CD4-positive, alpha-beta T cell (primary cell): Measurements from ENCODE around the gene MYO5C. TPM values are rescaled to one million over a fixed set of nuclear protein-coding genes. Genes with fewer than 3 reads are reported as not detected.

Source experiments
- ATAC-seq: fragments of 200-7000 bp; cut with Tn5 transposase; one replicate; pipeline ENCODE4 v1.10.0; 2022; ENCODE audit warnings: mild to moderate bottlenecking; ENCODE audit not compliant: poor library complexity
- CTCF ChIA-PET: fragments of 350-600 bp; sonication (Branson Sonifier 250); formaldehyde crosslinking; loops from one replicate; lab custom pipeline; 2021; ENCODE audit warnings: antibody characterized with exemption, inconsistent platforms; lab: Charles Lee
- POLR2A ChIA-PET: fragments of 350-600 bp; sonication (Branson Sonifier 250); formaldehyde crosslinking; loops from one replicate; lab custom pipeline; 2021; ENCODE audit warnings: antibody characterized with exemption, inconsistent platforms; lab: Charles Lee
- DNase-seq, 14 experiments: peaks; one replicate each; pipeline ENCODE4 v3.0.0-alpha.2; 2013 to 2020; ENCODE audit warnings: mixed read lengths in 2 of 14
- H3K27ac ChIP-seq, 2 donors: one replicate each; pipeline versions ENCODE4 v1.5.1 to v1.7.0; 2013; ENCODE audit warnings: low read length in 2 of 2, low read depth in 1 of 2, mild to moderate bottlenecking in 1 of 2
- H3K27me3 ChIP-seq, 2 experiments: 1 replicate in 1 of 2; 2 replicates in 1 of 2; pipeline versions ENCODE4 v1.6.1 to v1.7.0; 2013; ENCODE audit warnings: low read length in 2 of 2, control low read depth in 1 of 2, mild to moderate bottlenecking in 1 of 2, moderate library complexity in 1 of 2; ENCODE audit not compliant: insufficient read depth in 2 of 2, control insufficient read depth in 1 of 2
- H3K36me3 ChIP-seq: one replicate; pipeline ENCODE4 v1.6.1; 2013; ENCODE audit warnings: low read length, control low read depth; ENCODE audit not compliant: insufficient read depth
- H3K4me1 ChIP-seq: one replicate; pipeline ENCODE4 v1.6.1; 2013; ENCODE audit warnings: low read length, control low read depth; ENCODE audit not compliant: insufficient read depth
- H3K4me3 ChIP-seq: one replicate; pipeline ENCODE4 v1.5.1; 2013; ENCODE audit warnings: mild to moderate bottlenecking, low read length, moderate library complexity
- H3K9me3 ChIP-seq, 2 experiments: 1 replicate in 1 of 2; 2 replicates in 1 of 2; pipeline versions ENCODE4 v1.6.1 to v1.7.0; 2013; ENCODE audit warnings: low read length in 2 of 2, mild to moderate bottlenecking in 2 of 2, control low read depth in 1 of 2, moderate library complexity in 1 of 2; ENCODE audit not compliant: control insufficient read depth in 1 of 2, insufficient read depth in 1 of 2
- H3K27ac Mint-ChIP-seq: one replicate; pipeline ENCODE4 v1.8.0; 2020; ENCODE audit warnings: mixed read lengths
- H3K27me3 Mint-ChIP-seq: one replicate; pipeline ENCODE4 v1.8.0; 2021; ENCODE audit warnings: mixed read lengths
- H3K36me3 Mint-ChIP-seq: one replicate; pipeline ENCODE4 v1.8.0; 2021; ENCODE audit warnings: low read depth, mixed read lengths
- H3K4me1 Mint-ChIP-seq: one replicate; pipeline ENCODE4 v1.8.0; 2021; ENCODE audit warnings: low read depth, mixed read lengths
- H3K4me3 Mint-ChIP-seq: one replicate; pipeline ENCODE4 v1.8.0; 2020; ENCODE audit warnings: mild to moderate bottlenecking, mixed read lengths
- H3K9me3 Mint-ChIP-seq: one replicate; pipeline ENCODE4 v1.8.0; 2020; ENCODE audit warnings: mixed read lengths
- CTCF ChIP-seq: fragments of 200-600 bp; IDR thresholded peaks from one replicate; pipeline ENCODE4 v1.8.0; 2022; ENCODE audit warnings: antibody characterized with exemption, mild to moderate bottlenecking
- intact Hi-C, 2 experiments: fragments of 100-400 bp; cut with DNase I in 1 of 2; cut with micrococcal nuclease in 1 of 2; formaldehyde crosslinking; loops; one replicate each; pipeline versions ENCODE4 v1.15.1 to v1.9.0; 2023 to 2025; cut with DNase I, micrococcal nuclease
- total RNA-seq, 174 experiments: library from RNA in 2 of 174; stranded (reverse) in 2 of 174; gene quantifications; one replicate each; pipeline ENCODE4 v1.2.3 and lab custom pipeline; 2021 to 2026

The MYO5C gene
- total RNA-seq, 2 experiments from 2014 or later: 0.53 to 0.93 TPM

GRCh38 chr15:52153900-52154895 lies 141.4 kb downstream of the MYO5C start:
- ChIA-PET CTCF (interaction anchor here (1.4 kb wide), 1 partner anchor 24 kb away, joined by 3 read pairs; no protein-coding TSS in a partner anchor), POLR2A (interaction anchor here (1.0 to 1.8 kb wide), 2 partner anchors 25 to 26 kb away, joined by 3 to 5 read pairs; no protein-coding TSS in a partner anchor)
- no peak for TF ChIP-seq CTCF
- H3K27me3 Mint-ChIP-seq: no peaks in the 10 kb centered on the region
- no peaks in the 10 kb centered on the region for H3K9me3 ChIP-seq
- H3K27ac ChIP-seq: no peak overlapping the region
- H3K36me3 ChIP-seq: peaks cover 60% of the 10 kb centered on the region
- ATAC-seq (no peak), DNase-seq (no peak)
- H3K9me3 Mint-ChIP-seq: no peaks in the 10 kb centered on the region
- no peak overlapping the region for H3K27ac Mint-ChIP-seq
- intact Hi-C loops: no loop called here
- H3K27me3 ChIP-seq: no peaks in the 10 kb centered on the region
- H3K4me3 Mint-ChIP-seq: no peak overlapping the region
- H3K4me1 Mint-ChIP-seq: no peaks in the 10 kb centered on the region
- peaks cover 58% of the 10 kb centered on the region for H3K36me3 Mint-ChIP-seq
- no peak overlapping the region for H3K4me3 ChIP-seq
- no peaks in the 10 kb centered on the region for H3K4me1 ChIP-seq

- Mint-ChIP-seq H3K4me1 (no peaks in the 10 kb centered on the region), H3K4me3 (no peak overlapping the region), H3K36me3 (peaks cover 72% of the 10 kb centered on the region), H3K27ac (no peak overlapping the region), H3K27me3 (no peaks in the 10 kb centered on the region), H3K9me3 (no peaks in the 10 kb centered on the region)
- Histone ChIP-seq H3K27ac (no peak overlapping the region), H3K27me3 (no peaks in the 10 kb centered on the region), H3K4me3 (no peak overlapping the region), H3K4me1 (no peaks in the 10 kb centered on the region), H3K9me3 (no peaks in the 10 kb centered on the region), H3K36me3 (peaks cover 79% of the 10 kb centered on the region)
- no peak for ATAC-seq
- intact Hi-C loops: no loop called here
- no peak for TF ChIP-seq CTCF
- ChIA-PET POLR2A (no interaction called here), CTCF (interaction anchor here (1.3 kb wide), 1 partner anchor 57 kb away, joined by 3 read pairs; no protein-coding TSS in a partner anchor)
- DNase-seq: no peak
Observed at GRCh38 chr15:52151353-52151752, 144.3 kb downstream of the MYO5C start.

- H3K36me3 ChIP-seq: peaks cover 76% of the 10 kb centered on the region
- CTCF ChIA-PET: interaction anchor here (1.3 kb wide), 1 partner anchor 57 kb away, joined by 3 read pairs; no protein-coding TSS in a partner anchor
Observed at GRCh38 chr15:52150871-52151270, 144.7 kb downstream of the MYO5C start.

More at GRCh38 chr15:52150871-52151270, 144.7 kb downstream of the MYO5C start:
- no peak for TF ChIP-seq CTCF
- Histone ChIP-seq H3K4me3 (no peak overlapping the region), H3K27ac (no peak overlapping the region), H3K9me3 (no peaks in the 10 kb centered on the region), H3K27me3 (no peaks in the 10 kb centered on the region), H3K4me1 (no peaks in the 10 kb centered on the region)
- no peaks in the 10 kb centered on the region for H3K27me3 Mint-ChIP-seq
- no peak for DNase-seq
- no peak overlapping the region for H3K27ac Mint-ChIP-seq
- no peaks in the 10 kb centered on the region for H3K9me3 Mint-ChIP-seq
- no peak for ATAC-seq
- intact Hi-C loops: no loop called here
- H3K36me3 Mint-ChIP-seq: peaks cover 77% of the 10 kb centered on the region
- H3K4me3 Mint-ChIP-seq: no peak overlapping the region
- H3K4me1 Mint-ChIP-seq: no peaks in the 10 kb centered on the region
- POLR2A ChIA-PET: no interaction called here
